ENCODE data around the gene VENTX. TPM values are rescaled to one million over a fixed set of nuclear protein-coding genes. Genes with fewer than 3 reads are reported as not detected.

Gene VENTX
- total RNA-seq, 4 donors from 2014 or later = 0.32 to 6.0 (median 2.4) TPM

DNA sequence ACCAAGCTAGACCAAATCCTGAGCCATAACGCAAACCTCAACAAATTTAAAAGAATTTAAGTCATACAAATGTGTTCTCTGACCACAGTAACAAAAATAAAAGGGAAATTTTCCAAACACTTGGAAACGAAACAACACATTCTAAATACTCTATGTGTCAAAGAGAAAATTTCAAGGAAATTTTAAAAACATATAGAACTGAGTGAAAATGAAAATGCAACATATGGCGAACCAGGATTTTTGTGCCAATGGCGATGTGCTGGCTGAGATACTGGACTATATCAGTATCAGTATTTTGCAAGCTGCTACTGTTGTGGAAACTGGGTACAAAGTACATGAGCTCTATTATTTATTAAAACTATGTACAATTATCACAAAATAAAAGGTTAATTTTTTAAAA is 43.5 kb upstream of the VENTX start:
- ATAC-seq (ENCODE audit: low FRiP score) = no peak
- DNase-seq (ENCODE audit: low spot score) = no peak
- TF ChIP-seq, protein P1, sequence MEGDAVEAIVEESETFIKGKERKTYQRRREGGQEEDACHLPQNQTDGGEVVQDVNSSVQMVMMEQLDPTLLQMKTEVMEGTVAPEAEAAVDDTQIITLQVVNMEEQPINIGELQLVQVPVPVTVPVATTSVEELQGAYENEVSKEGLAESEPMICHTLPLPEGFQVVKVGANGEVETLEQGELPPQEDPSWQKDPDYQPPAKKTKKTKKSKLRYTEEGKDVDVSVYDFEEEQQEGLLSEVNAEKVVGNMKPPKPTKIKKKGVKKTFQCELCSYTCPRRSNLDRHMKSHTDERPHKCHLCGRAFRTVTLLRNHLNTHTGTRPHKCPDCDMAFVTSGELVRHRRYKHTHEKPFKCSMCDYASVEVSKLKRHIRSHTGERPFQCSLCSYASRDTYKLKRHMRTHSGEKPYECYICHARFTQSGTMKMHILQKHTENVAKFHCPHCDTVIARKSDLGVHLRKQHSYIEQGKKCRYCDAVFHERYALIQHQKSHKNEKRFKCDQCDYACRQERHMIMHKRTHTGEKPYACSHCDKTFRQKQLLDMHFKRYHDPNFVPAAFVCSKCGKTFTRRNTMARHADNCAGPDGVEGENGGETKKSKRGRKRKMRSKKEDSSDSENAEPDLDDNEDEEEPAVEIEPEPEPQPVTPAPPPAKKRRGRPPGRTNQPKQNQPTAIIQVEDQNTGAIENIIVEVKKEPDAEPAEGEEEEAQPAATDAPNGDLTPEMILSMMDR (IDR thresholded peaks at IDR 0.05) = no peak

DNA sequence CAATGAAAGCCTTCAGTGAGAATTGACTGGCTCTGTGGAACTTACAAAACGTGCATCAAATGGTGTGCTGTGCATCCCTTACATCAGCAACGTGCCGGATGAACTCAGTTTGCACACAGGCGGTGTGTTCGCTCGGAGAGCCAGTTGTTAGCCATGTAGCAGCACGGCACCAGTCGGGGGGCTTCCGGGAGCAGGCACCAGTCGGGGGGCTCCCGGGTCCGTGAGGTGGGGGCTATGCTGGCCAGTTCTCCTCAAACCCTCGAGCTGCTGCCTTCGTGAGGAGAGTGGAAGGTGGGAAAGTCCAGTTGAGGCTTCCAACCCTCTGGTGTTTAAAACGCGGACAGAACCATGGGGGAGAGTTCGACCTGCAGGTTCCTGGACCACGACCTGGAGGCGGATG is 42.6 kb upstream of the VENTX start:
- TF ChIP-seq, protein P1 (IDR thresholded peaks at IDR 0.05) = no peak
- ATAC-seq (ENCODE audit: low FRiP score) (no peak), DNase-seq (ENCODE audit: low spot score) (no peak)

DNA sequence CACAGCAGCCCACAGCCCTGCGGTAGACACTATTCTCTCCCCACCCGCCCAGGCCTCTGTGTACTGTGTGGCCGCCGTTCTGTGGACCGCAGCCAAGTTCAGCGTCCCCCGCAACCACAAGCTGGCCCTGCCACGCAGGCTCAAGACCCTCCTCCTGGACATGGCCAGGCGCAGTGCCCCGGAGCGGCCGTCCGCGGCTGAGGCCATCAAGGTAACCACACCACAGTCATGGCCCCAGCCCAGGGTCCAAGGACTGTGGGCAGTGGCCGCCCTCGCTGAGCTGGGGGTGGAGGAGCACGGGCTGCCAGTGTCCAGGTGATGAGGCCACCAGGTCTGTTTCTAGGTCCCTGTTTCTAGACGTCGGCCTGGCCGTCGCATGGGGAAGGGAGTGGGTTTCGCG is 42.0 kb upstream of the VENTX start:
- TF ChIP-seq, protein P1 (IDR thresholded peaks at IDR 0.05) = no peak
- DNase-seq (ENCODE audit: low spot score) (no peak), ATAC-seq (ENCODE audit: low FRiP score) (no peak)

DNA sequence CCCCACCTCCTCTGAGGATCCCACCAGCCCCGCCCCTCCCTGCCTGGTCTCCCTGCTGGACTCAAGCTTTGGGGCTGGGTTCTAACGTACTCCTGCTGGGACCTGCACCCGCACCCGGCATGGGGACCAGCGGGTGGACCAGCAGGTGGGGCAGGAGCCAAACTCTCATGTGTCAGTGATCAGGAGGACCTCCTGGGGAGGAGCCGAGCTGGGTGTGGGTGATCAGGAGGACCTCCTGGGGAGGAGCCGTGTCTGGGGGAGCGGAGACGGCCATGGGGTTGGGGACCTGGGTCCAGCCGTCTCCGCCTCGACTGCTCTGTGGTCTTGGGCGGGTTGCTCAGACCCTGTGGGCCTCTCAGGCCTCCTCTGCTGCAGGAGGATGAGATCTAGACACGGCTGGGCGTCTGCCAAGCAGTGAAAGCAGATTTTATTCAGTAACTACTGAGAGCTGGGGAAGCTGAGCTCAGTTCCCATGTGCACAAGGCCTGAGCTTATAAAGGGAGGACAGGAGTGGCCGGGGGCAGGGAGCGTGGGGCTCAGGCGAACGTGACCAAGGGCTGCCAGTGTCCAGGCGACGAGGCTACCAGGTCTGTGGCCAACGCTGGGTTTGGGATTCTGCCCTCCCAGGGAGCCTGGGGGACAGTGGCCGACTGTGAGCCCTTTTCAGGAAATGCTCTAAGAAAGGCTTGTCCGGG is 41.3 kb upstream of the VENTX start:
- TF ChIP-seq, protein P1 (IDR thresholded peaks at IDR 0.05) = no peak
- DNase-seq (ENCODE audit: low spot score) (no peak), ATAC-seq (ENCODE audit: low FRiP score) (no peak)

DNA sequence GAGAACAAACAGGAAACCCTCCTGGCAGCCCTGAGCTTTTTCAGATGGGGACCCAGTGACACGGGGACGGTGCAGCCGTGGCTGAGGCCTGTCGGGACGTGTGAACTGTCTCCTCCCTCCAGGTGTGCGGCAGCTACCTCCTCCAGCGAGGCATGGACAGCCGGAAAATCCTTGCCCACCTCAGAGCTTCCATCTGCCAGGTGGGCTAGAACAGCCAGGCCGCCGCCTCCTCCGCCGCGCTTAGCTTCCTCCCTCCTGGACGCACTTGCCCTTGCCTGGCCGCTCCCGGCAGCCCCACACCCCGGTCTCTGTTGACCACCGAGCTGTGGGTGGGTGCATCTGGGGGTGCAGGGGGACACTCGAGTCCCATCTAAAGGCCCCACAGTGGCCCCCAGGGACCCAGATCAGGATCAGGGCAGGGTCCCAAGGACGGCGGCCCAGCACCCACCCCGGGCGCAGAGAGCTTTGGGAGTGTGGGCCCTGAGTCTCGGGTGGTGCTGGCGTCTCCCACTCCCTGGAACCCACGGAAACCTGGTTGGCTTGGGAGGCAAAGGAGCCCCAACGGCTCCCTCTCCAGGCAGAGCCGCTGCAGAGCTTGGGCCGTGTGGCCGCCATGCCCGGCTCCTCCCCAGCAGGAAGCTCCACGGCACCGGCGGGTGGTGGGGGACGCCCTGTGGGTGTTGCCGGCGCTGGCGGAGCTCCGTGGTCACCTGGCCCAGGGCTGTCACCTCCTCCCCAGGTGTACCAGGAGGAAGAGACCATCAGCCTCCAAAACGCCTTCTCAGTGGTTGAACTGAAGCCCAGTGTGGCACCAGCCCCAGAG is 40.5 kb upstream of the VENTX start:
- ATAC-seq (ENCODE audit: low FRiP score) (no peak), DNase-seq (ENCODE audit: low spot score) (no peak)
- TF ChIP-seq, protein P1 (IDR thresholded peaks at IDR 0.05) = no peak

DNA sequence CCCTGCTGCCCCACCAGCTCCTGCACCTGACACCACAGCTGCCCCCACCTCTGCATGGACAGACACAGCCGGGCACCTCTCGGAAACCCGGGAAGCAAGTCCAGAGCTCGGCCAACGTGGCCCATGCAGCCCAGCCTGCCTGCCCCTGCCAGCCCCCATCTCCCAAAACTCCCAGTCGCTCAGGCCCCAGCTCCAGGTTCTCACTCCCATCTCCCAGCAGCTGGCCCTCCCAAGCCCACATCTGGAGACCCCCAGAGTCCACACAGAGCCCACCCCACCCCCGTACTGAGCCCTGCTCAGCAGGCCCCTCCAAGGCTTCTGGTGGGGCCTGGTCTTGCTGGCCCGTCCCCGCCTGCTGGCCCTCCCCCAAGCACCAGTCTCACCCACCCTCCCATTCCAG is 39.9 kb upstream of the VENTX start:
- no peak for ATAC-seq (ENCODE audit: low FRiP score)
- no peak for DNase-seq (ENCODE audit: low spot score)
- TF ChIP-seq, protein P1 (IDR thresholded peaks at IDR 0.05) = no peak

Data from omental fat pad (tissue), 4 donors.